GM12892 (cell line): Measurements from ENCODE around the gene CDK1.
A peak's percentile ranks its signal among the peaks of the same experiment; 100 is the strongest.

Source experiments
- DNase-seq: peaks from one replicate; pipeline ENCODE4 v3.0.0; 2011; ENCODE audit not compliant: insufficient read length
- FAIRE-seq: peaks from 2 replicates; lab custom pipeline; 2011; peaks lifted over from hg19 to GRCh38; lab: Jason Lieb, UNC
- POLR2A ChIP-seq: IDR thresholded peaks from 2 replicates; pipeline ENCODE4 v1.6.1; 2011; ENCODE audit warnings: low read depth, low read length, control low read depth
- POLR2AphosphoS5 ChIP-seq: IDR thresholded peaks from 2 replicates; pipeline ENCODE4 v1.6.1; 2011; ENCODE audit warnings: low read depth, low read length, control low read depth
- TAF1 ChIP-seq: IDR thresholded peaks from 2 replicates; pipeline ENCODE4 v1.6.1; 2011; ENCODE audit warnings: low read depth, mild to moderate bottlenecking, control low read depth, low read length, borderline replicate concordance

Gene CDK1

DNA sequence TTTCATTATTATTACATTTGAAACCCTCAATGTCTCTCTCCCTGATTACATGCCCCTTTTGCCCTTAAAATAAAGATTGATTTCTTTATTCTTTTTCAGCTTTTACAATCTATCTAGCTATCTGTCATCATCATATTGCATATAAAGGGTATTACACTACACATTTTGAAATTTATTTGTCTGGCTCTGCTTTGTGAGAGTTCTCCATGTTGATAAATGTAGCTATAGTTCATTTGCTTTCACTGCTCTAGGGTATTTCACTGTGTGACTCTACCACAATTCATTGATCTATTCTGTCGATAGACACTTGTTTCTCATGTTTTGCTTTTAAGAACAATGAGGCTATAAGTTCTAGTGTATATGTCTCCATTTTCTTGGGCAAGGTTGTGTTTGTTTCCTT, 25.6 kb downstream of the CDK1 start:
- FAIRE-seq (no peak), DNase-seq (no peak)
- TF ChIP-seq POLR2A (no peak), TAF1 (no peak), POLR2AphosphoS5 (no peak)

DNA sequence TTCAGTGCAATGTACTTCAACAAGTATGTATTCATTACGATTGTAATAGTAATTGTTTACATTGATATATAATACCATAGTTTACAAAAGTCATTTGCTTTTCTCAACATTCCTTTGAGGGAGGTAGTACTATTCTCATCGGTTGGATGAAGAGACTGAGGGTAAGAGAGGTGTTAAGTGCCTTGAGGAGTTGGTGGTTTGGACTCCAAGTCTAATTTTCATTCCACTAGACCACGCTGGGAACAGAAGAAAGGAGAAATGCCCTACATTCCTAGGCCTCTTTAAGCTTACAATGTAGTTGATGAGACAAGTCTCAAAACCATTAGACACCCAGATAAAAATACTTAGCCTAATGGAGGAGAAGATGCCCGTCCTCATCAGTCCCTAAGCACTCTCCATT, 28.6 kb downstream of the CDK1 start:
- FAIRE-seq (no peak), DNase-seq (no peak)
- TF ChIP-seq TAF1 (no peak), POLR2AphosphoS5 (no peak), POLR2A (no peak)

GRCh38 chr10:60807499-60807898, 29.2 kb downstream of the CDK1 start:
- TF ChIP-seq POLR2AphosphoS5 (no peak), POLR2A (no peak), TAF1 (no peak)
- FAIRE-seq (no peak), DNase-seq (no peak)

- FAIRE-seq = no peak
- no peak for DNase-seq
- TF ChIP-seq POLR2AphosphoS5 = no peak
- TF ChIP-seq TAF1 = no peak
- no peak for TF ChIP-seq POLR2A
Observed at GRCh38 chr10:60808036-60808435, 29.8 kb downstream of the CDK1 start.

DNA sequence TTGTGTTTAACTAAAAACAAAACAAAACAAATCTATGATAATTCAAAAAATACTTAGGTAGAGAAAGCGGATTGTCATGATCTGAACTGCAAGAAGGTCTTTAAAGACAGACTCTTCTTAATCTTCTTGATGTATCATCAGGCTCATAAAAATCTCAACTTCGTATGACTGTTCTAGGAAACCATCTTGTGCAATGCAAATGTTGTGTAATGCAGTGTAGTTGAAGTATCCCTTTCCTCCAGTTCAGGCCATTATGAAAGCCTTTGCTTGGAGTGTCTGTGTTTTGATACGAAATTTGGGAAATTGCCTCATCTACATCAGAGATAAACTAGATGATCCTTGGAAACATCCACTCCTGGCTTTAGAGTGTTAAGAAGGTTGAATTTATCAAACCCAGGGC, 30.9 kb downstream of the CDK1 start:
- FAIRE-seq = no peak
- DNase-seq = no peak

GRCh38 chr10:60810437-60811182, 32.3 kb downstream of the CDK1 start:
- no peak for TF ChIP-seq TAF1
- DNase-seq (no peak), FAIRE-seq (no peak)

More for the DNA sequence above, 30.9 kb downstream of the CDK1 start:
- no peak for TF ChIP-seq POLR2AphosphoS5
- TF ChIP-seq POLR2A = no peak
- no peak for TF ChIP-seq TAF1

DNA sequence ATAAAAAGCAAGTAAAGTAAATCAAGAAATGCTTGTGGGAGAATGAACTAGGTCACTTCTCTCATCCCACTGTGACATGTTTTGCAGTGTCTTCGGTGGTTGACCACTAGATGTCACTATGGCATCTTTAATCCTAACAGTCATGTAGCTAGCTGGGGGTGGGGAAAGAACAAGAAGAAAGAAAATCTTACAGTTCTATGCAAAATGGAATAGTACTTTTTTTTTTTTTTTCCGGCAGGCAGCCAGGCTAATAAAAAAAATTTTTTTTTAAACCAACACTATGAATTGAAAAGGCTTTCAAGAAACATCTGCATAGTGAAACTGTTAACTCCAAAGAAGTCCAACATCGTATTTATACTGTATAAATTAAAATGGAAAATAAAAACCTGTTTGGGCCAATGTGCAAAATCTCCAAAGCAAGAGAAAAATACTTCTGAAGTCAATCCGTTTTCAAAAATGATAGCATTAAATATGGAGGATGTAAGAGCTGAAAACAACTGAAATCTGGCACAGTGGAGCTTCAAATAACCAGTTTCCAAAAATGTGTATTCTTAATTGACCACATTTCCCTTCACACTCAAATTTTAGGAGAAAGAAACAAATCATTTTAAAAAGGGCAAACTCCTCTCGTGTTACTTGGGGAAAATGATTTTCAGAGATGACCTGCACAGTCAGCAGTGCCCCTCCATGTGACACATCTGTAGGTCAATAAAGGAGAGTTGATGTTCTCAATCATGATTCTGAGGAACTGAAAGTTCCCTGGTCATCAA, 38.5 kb downstream of the CDK1 start:
- FAIRE-seq = peak; percentile 48
- DNase-seq = peak; percentile 14
- TF ChIP-seq TAF1 = no peak
- no peak for TF ChIP-seq POLR2A
- no peak for TF ChIP-seq POLR2AphosphoS5

DNA sequence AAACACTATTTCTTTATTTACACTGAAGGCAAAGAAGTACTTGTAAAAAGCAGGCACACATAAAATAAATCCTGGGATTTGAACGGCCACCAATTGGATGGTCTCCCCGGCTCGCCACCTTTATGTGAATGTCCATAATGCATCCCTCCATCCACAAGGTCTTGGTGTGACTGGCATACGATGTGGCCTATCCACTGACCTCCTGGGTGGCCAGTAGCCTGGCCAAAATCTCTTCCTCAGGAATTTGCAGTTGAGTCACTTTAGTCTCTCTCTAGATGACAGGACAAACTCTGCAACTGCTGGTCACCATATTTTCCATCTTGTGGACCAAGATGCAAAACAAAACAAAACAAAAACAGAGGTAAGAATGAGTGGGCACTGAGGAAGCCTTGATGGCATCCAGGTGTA, 39.1 kb downstream of the CDK1 start:
- no peak for DNase-seq
- FAIRE-seq = no peak
- TF ChIP-seq POLR2A (no peak), TAF1 (no peak), POLR2AphosphoS5 (no peak)

DNA sequence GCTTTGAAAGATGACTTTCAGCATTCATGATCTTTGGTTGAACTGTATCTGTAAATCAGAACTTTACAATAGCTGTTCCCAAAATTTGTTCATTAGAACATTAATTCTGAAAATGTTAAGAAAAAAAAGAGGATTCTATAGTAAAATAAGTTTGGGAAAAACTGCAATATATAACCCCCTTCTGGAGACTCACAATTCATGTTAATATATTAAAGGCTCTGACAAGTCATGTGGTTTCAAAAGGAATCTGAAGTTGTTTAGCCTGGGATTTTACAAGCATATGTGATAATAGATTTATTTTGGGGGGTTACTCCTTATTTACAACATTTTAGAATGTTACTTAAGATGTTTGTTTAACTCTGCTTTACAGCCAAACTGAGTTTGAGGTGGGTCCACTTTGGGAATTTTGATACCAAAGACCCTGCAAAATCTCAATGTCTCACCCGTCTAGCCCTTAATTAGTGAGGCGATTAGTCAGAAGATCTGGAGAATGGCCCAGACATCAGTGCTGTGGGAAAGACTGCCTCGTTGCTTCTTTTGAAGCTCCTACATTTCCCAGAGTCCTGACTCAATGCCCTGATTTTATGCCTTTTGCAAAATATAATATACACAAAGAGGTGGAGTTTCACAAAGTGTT, 40.0 kb downstream of the CDK1 start:
- TF ChIP-seq POLR2A (no peak), POLR2AphosphoS5 (no peak), TAF1 (no peak)
- DNase-seq (no peak), FAIRE-seq (no peak)

GRCh38 chr10:60819271-60819670, 41.0 kb downstream of the CDK1 start:
- TF ChIP-seq TAF1 = no peak
- no peak for TF ChIP-seq POLR2AphosphoS5
- TF ChIP-seq POLR2A = no peak
- no peak for DNase-seq
- no peak for FAIRE-seq

GRCh38 chr10:60820093-60820754, 41.9 kb downstream of the CDK1 start:
- FAIRE-seq (no peak), DNase-seq (no peak)
- TF ChIP-seq TAF1 (no peak), POLR2A (no peak), POLR2AphosphoS5 (no peak)
